ENCODE data around the gene PRRC2B.

The PRRC2B gene

GRCh38 chr9:131516930-131517329, 123.0 kb downstream of the PRRC2B start:
- no peak for DNase-seq (ENCODE audit: low read depth)

GRCh38 chr9:131517761-131518190, 123.9 kb downstream of the PRRC2B start:
- no peak for DNase-seq (ENCODE audit: low read depth)

DNA sequence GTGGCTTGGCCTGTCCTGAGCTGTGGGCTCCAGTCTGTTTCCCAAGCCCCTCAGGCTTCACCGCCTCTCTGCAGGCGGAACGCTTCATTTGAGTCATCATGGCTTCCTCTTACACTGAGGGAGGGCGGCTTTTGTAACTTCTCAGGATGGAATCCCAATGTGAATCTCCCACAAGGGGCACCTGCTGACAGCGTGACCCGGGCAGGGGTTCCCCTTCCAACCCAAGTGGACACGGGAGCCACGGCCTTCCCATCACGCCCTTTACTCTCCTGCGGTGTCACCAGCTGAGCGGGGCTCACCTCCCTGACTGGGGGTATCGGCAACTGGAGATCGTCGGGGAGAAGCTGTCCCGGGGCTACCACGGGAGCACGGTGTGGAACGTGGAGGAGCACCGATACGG, 124.7 kb downstream of the PRRC2B start:
- DNase-seq (ENCODE audit: low read depth), result no peak

- DNase-seq (ENCODE audit: low read depth), result no peak
These were observed 126.6 kb downstream of the PRRC2B start for GRCh38 chr9:131520503-131520902.

- no peak for DNase-seq (ENCODE audit: low read depth)
These were observed 127.3 kb downstream of the PRRC2B start for GRCh38 chr9:131521203-131521602.

- no peak for DNase-seq (ENCODE audit: low read depth)
These were observed 127.9 kb downstream of the PRRC2B start for GRCh38 chr9:131521822-131522221.

- no peak for DNase-seq (ENCODE audit: low read depth)
These were observed 128.6 kb downstream of the PRRC2B start for GRCh38 chr9:131522257-131523085.

GRCh38 chr9:131523086-131523388, 129.2 kb downstream of the PRRC2B start:
- no peak for DNase-seq (ENCODE audit: low read depth)

- no peak for DNase-seq (ENCODE audit: low read depth)
These were observed 129.9 kb downstream of the PRRC2B start for GRCh38 chr9:131523451-131524435.

- DNase-seq (ENCODE audit: low read depth), result no peak
These were observed 130.9 kb downstream of the PRRC2B start for GRCh38 chr9:131524665-131525315.

GRCh38 chr9:131525643-131526565, 132.0 kb downstream of the PRRC2B start:
- no peak for DNase-seq (ENCODE audit: low read depth)

GRCh38 chr9:131528186-131528585, 134.3 kb downstream of the PRRC2B start:
- no peak for DNase-seq (ENCODE audit: low read depth)

DNA sequence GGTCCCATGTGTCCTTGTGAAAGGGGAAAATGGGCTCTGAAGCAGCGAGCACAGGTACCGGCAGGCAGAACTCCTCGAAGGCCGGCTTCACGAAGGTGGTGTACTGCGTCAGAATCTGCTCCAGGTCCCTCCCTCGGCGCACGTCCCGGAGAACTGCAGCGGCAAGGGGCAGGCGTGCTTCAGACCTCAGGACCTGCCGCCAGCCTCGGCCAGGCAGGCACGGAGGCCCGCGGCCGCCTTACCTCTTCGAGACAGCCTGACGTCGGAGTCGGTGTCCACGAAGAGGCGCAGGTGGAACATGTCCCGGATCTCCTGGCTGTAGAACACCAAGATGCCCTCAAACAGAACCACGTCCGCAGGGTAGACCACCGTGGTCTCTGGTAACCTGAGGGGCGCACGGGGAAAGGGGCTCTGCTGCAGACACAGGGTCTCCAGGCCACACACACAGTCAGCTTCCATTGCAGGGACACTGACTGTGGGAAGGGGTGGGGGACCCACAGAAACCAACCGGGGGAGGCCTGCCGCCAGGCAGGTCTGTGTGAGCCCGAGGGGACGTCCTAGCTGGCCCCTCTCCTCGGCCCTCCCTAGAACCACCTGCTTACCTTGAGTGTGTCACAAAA, 135.1 kb downstream of the PRRC2B start:
- no peak for DNase-seq (ENCODE audit: low read depth)

- DNase-seq (ENCODE audit: low read depth), result no peak
These were observed 136.0 kb downstream of the PRRC2B start for GRCh38 chr9:131529597-131530545.

DNA sequence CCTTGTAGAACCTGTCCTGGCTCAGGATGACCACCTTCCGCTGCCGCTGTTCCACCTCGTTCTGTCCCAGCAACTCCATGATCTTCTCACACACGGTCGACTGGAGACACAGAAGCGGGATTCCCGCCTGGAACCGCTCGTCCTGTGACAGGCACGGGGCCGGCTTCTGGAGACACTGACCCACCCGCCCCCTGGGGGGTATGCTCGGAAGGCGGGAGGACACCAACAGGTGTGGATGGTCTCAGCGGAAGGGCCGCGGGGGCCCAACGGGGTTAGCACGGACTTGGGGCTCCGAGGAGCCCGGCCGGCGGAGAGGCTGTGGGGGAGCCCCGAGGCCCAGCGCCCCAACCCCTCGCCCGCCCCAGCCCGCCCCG, 136.6 kb downstream of the PRRC2B start:
- no peak for DNase-seq (ENCODE audit: low read depth)

DNA sequence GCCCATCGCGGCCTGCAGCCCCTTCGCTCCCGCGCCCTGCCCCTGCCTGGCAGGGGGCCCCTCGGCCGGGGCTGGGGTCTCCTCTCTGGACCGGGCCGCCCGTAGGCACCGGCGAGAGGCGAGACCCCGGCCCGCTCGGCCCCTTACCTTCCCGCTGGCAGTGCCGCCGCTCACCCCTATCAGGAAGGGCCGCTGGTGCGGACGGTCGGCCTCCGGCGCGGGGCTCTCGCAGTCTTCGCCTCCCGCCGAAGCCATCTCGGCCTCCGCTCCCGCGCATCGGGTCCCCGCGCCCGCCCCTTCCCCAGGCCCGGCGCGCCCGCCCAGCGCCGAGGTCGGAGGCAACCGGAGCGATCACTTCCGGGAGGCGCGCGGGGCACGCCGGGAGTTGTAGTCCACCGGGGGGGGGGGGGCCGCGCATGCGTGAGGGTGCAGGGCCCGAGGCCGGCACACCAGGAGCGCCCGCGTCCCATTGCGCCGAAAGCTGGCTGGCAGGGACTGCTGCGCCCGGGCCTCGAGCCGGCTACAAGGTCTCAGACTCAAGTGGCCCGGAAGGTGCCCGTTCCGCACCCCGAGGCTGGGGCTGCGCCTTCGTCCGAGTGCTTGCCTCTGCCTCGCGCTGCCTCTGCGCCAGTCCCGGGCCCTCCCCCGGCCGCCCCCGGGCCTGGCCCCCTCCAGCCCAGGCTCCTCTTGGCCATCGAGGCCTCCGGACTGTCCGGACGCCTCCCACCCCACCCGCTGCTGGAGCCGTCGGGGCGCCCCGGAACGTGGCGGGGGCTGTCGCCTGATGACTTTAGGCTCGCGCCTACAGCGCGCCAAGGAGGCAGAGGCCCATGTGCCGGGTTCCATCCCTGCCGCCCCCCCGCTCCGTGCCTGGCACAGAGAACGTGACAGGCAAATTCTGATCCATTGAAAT, 137.3 kb downstream of the PRRC2B start, which contains the start of gene UCK1:
Gene UCK1 (minus strand): TSS at position 344 of the 913 bp plus-strand sequence. CDS start 89 bp downstream, at position 255.
- peak; percentile 54 for DNase-seq (ENCODE audit: low read depth)

GRCh38 chr9:131534721-131535237, 140.9 kb downstream of the PRRC2B start:
- no peak for DNase-seq (ENCODE audit: low read depth)

- DNase-seq (ENCODE audit: low read depth), result no peak
These were observed 144.1 kb downstream of the PRRC2B start for GRCh38 chr9:131537946-131538345.
